ENCODE measurements around the gene CEP70.
"Not testable (repeated sequence)": the region's sequence is repeated elsewhere in the genome, so short reads cannot be mapped to it uniquely, and the experiment has no call there.

The CEP70 gene

GRCh38 chr3:138588445-138588844 is 5.6 kb downstream of the CEP70 start:
- DNase-seq: no peak

GRCh38 chr3:138587374-138587773 is 6.7 kb downstream of the CEP70 start:
- DNase-seq: no peak

DNA sequence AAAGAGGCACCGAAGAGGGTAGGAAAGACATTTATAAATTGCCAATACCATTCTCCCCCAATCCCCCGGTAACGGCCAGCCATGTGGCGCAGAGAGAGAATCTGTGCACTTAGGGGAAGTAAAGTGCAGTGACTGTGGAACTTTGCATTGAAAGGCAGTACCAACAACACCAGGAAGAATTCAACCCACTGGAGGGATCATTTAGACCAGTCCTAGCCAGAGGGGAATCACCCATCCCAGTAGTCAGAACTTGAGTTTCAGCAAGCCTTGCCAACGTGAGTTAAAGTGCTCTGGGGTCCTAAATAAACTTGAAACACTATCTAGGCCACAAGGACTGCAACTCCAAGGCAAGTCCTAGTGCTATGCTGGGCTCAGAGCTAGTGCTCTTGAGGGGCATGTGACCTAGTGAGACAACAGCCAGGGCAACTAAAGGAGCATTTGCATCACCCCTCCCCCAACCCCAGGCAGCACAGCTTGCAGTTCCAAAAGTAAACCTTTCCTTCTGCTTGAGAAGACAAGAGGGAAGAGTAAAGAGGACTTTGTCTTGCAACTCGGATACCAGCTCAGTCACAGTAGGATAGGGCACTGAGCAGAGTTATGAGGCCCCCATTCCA is 15.0 kb downstream of the CEP70 start:
- DNase-seq: no peak

GRCh38 chr3:138578141-138578540 is 15.9 kb downstream of the CEP70 start:
- peak; percentile 62 for DNase-seq

DNA sequence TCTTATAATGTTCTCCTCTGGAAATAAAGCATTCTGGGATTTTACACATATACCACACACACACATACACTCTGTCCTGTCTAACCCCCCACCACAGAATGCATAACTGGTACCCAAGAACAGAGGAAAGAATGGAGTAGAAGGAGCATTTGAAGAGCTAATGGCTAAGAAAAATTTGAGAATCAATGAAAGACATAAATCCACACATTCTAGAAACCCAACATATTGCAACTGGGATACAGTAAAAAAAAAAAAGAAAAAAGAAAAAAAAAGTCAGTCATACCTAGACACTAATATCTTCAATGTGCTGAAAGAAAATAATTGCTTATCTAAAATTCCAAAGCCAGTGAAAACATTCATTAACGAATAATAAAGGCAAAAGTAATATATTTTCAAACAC is 20.9 kb downstream of the CEP70 start:
- DNase-seq: no peak

DNA sequence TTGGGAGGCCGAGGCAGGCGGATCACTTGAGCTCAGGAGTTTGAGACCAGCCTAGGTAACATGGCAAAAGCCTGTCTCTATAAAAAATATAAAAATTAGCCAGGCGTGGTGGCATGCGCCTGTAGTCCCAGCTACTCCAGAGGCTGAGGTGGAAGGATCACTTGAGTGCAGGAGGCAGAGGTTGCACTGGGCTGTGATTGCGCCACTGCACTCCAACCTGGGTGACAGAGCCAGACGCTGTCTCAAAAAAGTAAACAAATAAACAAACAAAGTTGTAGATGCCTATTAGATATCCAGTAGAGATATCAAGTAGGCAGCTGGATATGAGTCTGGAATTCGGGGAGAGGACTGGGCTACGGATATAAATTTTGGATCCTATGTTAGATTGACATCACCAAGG is 24.4 kb downstream of the CEP70 start:
- not testable (repeated sequence) for DNase-seq

- DNase-seq: no peak
Observed at GRCh38 chr3:138569090-138569489, 25.0 kb downstream of the CEP70 start.

- peak; percentile 6 for DNase-seq
Observed at GRCh38 chr3:138567403-138567802, 26.7 kb downstream of the CEP70 start.

- not testable (repeated sequence) for DNase-seq
Observed at GRCh38 chr3:138566293-138566692, 27.8 kb downstream of the CEP70 start.

DNA sequence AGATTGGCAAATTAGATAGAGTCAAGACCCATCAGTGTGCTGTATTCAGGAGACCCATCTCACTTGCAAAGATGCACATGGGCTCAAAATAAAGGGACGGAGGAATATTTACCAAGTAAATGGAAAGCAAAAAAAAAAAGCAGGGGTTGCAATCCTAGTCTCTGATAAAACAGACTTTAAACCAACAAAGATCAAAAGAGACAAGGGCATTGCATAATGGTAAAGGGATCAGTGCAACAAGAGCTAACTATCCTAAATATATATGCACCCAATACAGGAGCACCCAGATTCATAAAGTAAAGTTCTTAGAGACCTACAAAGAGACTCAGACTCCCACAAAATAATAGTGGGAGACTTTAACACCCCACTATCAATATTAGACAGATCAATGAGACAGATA is 31.2 kb downstream of the CEP70 start:
- not testable (repeated sequence) for DNase-seq

DNA sequence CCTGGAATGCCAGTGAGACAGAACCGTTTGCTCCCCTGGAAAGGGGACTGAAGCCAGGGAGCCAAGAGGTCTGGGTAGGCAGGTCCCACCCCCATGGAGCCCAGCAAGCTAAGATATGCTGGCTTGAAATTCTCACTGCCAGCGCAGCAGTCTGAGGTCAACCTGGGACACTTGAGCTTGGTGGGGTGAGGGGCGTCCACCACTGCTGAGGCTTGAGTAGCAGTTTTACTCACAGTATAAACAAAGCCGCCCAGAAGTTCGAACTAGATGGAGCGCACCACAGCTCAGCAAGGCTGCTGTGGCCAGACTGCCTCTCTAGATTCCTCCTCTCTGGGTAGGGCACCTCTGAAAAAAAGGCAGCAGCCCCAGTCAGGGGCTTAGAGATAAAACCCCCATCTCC is 33.6 kb downstream of the CEP70 start:
- no peak for DNase-seq

DNA sequence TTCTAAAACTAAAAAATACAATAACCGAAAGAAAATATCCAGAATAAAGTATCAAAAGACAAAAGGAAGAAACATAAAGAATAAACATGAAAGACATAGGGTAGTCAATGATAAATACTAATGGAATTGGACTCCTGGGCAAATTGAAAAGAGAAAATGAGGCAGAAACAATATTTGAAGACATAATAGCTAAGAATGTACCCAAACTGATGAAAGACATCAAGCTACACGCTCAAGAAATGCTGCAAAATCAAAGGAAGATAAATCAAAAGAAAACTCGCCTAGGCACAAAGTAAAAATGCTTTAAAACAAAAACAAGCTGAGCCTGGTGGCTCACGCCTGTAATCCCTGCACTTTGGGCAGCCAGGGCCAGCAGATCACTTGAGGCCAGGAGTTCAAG is 34.9 kb downstream of the CEP70 start:
- DNase-seq: no peak

GRCh38 chr3:138554775-138555174 is 39.3 kb downstream of the CEP70 start:
- DNase-seq: not testable (repeated sequence)

- DNase-seq: not testable (repeated sequence)
Observed at GRCh38 chr3:138550958-138551357, 43.1 kb downstream of the CEP70 start.

DNA sequence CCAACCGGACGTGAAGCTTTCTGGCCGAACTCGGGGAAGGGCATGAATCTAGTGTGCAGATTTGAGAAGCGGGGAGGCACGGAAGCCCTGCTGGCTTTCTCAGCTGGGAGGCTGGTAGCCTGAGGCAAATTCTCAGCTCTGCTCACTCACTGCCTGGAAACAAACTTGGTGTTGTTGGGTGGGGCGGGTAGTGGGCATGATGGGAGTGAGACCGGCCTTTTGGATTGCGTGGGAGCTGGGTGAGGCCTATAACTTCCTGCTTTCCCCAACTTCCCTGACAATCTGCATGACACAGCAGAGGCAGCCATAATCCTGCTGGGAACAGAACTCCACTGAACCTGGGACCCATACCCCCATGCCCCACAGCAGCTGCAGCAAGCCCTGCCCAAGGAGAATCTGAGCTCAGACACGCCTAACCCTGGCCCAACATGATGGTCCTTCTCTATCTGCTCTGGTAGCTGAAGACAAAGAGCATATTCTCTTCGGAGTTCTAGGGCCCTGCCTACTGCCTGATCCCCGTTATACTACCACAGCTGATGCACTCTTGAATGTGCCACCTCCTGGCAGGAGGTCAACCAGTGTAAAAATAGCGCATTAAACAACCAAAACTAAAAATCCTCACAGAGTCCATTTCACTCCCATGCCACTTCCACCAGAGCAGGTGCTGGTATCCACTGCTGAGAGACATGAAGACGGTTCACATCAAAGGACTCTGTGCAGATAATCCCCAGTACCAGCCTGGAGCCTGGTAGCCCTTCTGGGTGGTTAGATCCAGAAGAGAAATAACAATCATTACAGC is 44.7 kb downstream of the CEP70 start:
- DNase-seq: no peak

- no peak for DNase-seq
Observed at GRCh38 chr3:138547342-138547975, 46.6 kb downstream of the CEP70 start.

GRCh38 chr3:138544546-138544945 is 49.5 kb downstream of the CEP70 start:
- no peak for DNase-seq

DNA sequence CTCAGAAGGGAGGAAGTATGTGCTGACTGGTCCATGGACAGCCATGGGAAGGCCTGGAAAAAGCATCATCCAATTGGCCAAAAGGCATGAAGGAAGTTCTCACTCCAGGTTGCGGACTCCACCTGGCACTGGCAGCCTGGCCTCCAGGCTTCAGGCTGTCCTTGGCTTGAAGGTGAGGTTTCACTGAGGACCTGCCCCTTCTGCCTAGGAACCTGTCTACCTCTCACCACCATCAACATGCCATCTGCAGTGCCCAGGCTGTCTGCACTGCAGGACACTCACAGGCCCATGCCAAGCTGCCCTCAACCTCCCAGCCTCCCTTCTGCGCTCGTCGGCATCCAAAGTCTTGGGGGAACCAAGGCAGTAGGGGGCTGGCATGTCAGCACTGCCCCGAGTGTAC is 51.1 kb downstream of the CEP70 start:
- no peak for DNase-seq

DNA sequence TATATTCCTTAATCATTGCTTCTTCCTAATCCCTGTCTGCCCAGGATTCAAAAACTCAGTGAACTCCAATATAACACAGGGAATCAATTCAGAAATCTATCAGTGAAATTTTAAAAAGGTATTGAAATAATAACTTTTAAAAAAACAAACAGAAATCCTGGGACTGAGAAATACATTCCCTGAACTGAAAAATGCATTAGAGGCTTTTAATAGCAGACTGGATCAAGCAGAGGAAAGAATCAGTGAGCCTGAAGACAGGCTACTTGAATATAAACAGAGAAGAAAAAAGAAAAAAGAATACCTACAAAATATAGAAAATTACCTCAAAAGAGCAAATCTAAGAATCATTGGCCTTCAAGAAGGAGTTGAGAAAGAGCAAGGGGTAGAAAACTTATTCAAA is 54.7 kb downstream of the CEP70 start:
- DNase-seq: no peak

DNA sequence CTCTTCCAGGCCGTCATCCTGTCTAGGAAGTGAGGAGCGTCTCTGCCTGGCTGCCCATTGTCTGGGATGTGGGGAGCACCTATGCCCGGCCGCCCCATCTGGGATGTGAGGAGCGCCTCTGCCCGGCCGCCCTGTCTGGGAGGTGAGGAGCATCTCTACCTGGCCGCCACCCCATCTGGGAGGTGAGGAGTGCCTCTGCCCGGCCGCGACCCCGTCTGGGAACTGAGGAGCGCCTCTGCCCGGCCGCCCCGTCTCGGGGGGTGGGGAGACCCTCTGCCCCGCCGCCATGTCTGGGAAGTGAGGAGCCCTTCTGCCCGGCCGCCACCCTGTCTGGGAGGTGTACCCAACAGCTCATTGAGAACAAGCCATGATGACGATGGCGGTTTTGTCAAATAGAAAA is 72.6 kb downstream of the CEP70 start:
- not testable (repeated sequence) for DNase-seq

DNA sequence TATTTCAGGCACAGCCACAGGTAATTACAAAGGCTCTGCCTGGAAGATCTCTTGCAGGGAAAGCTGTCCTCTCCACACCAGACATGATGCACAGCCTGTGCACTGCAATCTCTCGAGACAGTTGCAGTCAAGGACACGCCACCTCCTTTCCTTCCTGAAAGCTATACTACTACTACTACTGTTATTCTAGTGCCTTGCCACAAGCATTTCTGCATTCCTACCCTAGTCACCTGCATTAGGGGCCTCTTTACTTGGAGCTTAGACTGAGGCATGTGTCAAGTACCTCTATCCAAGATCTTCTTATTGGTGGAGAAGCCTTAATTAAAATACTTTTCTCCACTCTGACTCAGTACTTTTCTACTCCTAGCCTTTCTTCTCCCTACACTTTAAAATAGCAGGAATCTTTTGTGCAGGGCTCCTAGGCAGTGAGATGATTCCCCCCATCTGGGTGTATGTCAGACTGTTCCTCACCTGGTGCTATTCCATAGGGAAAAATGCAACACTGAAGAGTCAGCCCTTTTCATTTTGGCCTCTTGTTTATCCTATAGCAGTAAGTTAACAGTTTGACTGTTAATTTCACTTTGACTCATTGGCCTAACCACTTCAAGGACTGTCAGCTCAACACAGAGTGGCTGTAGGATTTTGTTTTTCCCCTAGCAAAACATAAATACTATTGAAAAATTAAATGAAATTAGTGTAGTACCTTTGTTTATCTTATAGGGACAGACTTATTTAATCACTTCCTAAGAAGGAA is 80.8 kb downstream of the CEP70 start:
- no peak for DNase-seq

DNA sequence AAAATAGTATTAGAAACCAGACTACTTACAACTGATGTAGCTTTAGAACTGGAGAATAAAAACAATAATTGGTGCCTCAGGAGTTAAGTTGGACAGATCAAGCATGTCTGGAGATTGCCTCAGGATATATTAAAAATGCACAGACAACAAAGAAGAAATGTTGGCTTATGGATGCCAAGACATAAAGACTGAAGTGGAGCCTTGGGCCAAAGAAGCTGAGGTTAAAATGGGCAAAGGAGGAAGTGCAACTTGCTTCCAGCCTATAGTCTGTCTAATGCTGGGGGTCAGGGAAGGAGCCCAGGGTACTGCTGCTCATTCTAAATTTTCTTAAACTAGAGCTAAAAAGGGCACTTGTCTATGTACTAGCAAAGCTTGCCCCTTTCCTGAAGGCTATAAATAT is 82.1 kb downstream of the CEP70 start:
- DNase-seq: peak; percentile 8

DNA sequence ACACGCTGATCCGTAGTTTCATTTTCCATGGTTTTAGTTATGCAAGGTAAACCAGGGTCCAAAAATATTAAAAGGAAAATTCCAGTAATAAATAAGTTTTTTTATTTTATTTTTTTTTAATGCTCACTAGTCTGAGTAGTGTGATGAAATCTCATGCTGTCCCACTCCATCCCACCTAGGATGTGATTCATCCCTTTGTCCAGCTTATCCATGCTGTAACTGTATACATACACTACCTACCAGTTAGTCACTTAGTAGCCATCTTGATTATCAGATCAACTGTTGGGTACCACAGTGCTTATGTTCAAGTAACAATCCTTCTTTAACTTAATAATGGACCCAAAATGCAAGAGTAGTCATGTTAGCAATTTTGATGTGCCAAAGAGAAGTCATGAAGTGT is 84.5 kb downstream of the CEP70 start:
- no peak for DNase-seq

Data from RPMI8226 (cell line).